ENCODE results near the gene RPS6KL1.

RPS6KL1 gene, protein sequence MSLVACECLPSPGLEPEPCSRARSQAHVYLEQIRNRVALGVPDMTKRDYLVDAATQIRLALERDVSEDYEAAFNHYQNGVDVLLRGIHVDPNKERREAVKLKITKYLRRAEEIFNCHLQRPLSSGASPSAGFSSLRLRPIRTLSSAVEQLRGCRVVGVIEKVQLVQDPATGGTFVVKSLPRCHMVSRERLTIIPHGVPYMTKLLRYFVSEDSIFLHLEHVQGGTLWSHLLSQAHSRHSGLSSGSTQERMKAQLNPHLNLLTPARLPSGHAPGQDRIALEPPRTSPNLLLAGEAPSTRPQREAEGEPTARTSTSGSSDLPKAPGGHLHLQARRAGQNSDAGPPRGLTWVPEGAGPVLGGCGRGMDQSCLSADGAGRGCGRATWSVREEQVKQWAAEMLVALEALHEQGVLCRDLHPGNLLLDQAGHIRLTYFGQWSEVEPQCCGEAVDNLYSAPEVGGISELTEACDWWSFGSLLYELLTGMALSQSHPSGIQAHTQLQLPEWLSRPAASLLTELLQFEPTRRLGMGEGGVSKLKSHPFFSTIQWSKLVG

GRCh38 chr14:74922752-74923401 is at the start of gene RPS6KL1:
Gene RPS6KL1 (minus strand): TSS chr14:74923260. CDS start chr14:74921541, 1,719 bp downstream.
- TF ChIP-seq, protein P1, sequence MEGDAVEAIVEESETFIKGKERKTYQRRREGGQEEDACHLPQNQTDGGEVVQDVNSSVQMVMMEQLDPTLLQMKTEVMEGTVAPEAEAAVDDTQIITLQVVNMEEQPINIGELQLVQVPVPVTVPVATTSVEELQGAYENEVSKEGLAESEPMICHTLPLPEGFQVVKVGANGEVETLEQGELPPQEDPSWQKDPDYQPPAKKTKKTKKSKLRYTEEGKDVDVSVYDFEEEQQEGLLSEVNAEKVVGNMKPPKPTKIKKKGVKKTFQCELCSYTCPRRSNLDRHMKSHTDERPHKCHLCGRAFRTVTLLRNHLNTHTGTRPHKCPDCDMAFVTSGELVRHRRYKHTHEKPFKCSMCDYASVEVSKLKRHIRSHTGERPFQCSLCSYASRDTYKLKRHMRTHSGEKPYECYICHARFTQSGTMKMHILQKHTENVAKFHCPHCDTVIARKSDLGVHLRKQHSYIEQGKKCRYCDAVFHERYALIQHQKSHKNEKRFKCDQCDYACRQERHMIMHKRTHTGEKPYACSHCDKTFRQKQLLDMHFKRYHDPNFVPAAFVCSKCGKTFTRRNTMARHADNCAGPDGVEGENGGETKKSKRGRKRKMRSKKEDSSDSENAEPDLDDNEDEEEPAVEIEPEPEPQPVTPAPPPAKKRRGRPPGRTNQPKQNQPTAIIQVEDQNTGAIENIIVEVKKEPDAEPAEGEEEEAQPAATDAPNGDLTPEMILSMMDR (IDR thresholded peaks at IDR 0.05; ENCODE audit: low read depth, low read length): no peak
- peak within 1 kb of the TSS; percentile 50 for H3K4me3 ChIP-seq (ENCODE audit: low read depth, low read length)

DNA sequence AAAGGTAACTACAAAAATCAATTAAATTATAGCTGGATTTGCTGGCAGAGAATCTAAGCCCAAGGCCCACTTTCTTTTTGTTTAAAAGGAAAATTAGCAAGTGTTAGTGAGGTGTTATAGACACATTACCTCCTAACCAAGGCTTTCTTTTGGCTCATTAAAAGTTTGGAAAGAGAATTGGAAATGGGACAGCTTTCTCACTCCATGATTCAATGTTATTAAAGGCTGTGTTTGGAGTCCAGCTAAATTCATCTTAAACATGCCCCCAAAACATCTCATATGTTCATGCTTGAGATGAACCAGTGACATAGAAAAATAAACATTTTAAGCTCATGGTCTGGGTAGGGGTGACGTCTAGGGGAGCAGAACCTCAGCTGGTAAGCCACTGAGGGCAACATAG is 45.8 kb upstream of the RPS6KL1 start:
- no peak overlapping the region for H3K4me3 ChIP-seq (ENCODE audit: low read depth, low read length)
- TF ChIP-seq, protein P1 (IDR thresholded peaks at IDR 0.05; ENCODE audit: low read depth, low read length): no peak

DNA sequence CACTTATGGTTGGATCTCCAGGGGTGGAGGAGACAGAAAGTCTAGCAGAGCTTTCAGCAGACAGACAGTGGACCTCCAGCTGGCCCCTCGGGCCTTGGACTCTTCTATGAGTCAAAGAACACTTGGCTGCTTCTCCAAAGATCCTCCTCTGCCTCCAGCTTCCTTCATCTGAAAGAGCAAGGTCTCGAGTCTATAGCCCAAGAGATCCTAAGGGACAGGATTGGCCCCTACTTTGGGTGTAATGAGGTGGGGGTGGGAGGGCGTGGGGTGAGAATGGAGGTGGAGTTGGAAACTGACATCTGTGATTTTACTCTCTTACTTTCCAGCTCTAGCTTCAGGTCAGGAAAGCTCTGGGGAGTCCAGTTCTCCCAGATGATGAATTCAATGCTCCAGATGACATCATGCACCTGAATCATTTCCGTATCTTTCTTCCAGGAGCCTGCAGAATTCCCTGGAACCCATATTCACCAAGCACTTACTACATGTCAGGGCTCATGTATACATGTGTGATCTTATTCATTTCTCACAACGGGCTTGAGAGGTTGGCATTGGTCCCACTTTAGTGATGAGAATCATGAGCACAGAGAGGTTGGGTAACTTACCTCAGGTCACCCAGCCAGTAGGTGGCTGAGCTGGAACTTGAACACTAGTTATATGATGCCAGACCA is 42.6 kb upstream of the RPS6KL1 start:
- no peak overlapping the region for H3K4me3 ChIP-seq (ENCODE audit: low read depth, low read length)
- TF ChIP-seq, protein P1 (IDR thresholded peaks at IDR 0.05; ENCODE audit: low read depth, low read length): no peak

GRCh38 chr14:74964787-74965485 is 41.9 kb upstream of the RPS6KL1 start:
- H3K4me3 ChIP-seq (ENCODE audit: low read depth, low read length): no peak overlapping the region
- TF ChIP-seq, protein P1 (IDR thresholded peaks at IDR 0.05; ENCODE audit: low read depth, low read length): no peak

GRCh38 chr14:74963705-74964271 is 40.7 kb upstream of the RPS6KL1 start:
- TF ChIP-seq, protein P1 (IDR thresholded peaks at IDR 0.05; ENCODE audit: low read depth, low read length): no peak
- H3K4me3 ChIP-seq (ENCODE audit: low read depth, low read length): no peak overlapping the region

DNA sequence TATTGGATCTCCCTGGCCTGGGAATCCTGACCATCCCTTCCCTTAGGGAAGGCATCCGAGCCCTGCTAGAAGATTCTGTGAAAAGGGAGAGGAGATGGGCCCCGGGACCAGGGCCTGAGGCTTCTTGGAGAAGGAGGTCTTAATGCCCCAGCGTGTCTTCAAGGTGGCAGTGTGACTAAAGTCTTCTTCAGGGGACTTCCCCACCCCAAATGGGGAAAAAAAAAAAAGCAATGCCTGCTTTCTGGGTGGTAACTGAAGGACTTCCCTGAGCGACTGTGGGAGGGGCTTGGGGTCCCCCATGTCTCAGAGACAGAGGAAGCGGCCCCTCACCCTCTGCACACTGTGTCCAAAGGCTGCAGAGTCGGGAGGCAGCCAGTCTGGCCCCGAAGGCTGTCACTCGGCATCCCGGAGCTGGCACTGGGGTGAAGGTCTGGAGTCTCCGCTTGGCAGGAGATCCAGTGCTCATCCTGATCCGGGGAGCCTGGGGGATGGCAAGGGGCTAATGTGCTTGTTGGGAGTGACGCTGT is 40.2 kb upstream of the RPS6KL1 start:
- no peak overlapping the region for H3K4me3 ChIP-seq (ENCODE audit: low read depth, low read length)
- TF ChIP-seq, protein P1 (IDR thresholded peaks at IDR 0.05; ENCODE audit: low read depth, low read length): no peak
